ENCODE measurements around the gene SLC25A21.

DNA sequence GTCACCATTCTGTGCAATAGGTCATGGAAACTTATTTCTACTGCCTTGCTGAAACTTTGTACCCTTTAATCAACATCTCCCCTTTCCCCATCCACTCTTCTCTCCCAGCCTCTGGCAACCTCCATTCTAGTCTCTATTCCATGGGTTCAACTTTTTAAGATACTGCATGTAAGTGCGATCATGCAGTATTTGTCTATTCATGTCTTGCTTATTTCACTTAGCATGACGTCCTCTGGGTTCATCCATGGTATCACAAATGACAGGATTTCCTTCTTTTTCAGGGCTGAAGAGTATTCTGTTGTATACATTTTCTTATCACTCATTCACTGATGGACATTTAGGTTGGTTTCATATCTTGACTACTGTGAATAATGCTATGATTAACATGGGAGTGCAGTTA is 288.4 kb downstream of the SLC25A21 start:
- TF ChIP-seq, protein P1, sequence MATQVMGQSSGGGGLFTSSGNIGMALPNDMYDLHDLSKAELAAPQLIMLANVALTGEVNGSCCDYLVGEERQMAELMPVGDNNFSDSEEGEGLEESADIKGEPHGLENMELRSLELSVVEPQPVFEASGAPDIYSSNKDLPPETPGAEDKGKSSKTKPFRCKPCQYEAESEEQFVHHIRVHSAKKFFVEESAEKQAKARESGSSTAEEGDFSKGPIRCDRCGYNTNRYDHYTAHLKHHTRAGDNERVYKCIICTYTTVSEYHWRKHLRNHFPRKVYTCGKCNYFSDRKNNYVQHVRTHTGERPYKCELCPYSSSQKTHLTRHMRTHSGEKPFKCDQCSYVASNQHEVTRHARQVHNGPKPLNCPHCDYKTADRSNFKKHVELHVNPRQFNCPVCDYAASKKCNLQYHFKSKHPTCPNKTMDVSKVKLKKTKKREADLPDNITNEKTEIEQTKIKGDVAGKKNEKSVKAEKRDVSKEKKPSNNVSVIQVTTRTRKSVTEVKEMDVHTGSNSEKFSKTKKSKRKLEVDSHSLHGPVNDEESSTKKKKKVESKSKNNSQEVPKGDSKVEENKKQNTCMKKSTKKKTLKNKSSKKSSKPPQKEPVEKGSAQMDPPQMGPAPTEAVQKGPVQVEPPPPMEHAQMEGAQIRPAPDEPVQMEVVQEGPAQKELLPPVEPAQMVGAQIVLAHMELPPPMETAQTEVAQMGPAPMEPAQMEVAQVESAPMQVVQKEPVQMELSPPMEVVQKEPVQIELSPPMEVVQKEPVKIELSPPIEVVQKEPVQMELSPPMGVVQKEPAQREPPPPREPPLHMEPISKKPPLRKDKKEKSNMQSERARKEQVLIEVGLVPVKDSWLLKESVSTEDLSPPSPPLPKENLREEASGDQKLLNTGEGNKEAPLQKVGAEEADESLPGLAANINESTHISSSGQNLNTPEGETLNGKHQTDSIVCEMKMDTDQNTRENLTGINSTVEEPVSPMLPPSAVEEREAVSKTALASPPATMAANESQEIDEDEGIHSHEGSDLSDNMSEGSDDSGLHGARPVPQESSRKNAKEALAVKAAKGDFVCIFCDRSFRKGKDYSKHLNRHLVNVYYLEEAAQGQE (IDR thresholded peaks at IDR 0.05; ENCODE audit: insufficient read depth in 1 of 2, low read depth in 2 of 2, low read length in 2 of 2): no peak
- TF ChIP-seq POLR2AphosphoS5 (IDR thresholded peaks at IDR 0.05; ENCODE audit: low read depth, low read length) (no peak), TAF1 (IDR thresholded peaks at IDR 0.05; ENCODE audit: borderline replicate concordance, insufficient read depth, low read length) (no peak), SIN3A (IDR thresholded peaks at IDR 0.05; ENCODE audit: borderline replicate concordance, insufficient read depth, low read length) (no peak), FOXP2 (optimal IDR thresholded peaks at IDR 0.05; ENCODE audit: borderline replicate concordance, extremely low read depth, extremely low read length, insufficient read depth) (no peak)
